ENCODE measurements around the gene ZFTA.

DNA sequence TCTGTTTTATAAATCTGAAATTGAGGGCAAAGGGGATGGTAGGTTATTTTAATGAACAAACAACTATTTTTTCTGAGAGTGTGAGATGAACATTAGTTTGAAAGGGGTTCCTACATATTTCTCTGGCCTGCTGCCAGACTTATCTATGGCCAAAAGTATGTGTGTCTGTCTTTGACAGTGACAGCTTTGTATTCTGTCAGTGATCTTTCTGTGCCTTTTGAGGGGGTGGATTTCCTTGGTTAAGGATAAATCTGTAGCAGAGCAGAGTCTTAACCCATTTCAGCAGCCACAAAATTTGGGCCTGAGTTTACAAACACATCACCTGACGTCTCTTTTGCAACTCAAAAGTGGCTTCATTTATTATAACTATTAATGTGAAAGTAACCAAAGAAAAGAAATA, 30.9 kb downstream of the ZFTA start:
- no peak for TF ChIP-seq POLR2A (IDR thresholded peaks at IDR 0.05; ENCODE audit: low read length)
- TF ChIP-seq MYC (IDR thresholded peaks at IDR 0.05; ENCODE audit: borderline replicate concordance, low read length) = no peak
- TF ChIP-seq, protein P1, sequence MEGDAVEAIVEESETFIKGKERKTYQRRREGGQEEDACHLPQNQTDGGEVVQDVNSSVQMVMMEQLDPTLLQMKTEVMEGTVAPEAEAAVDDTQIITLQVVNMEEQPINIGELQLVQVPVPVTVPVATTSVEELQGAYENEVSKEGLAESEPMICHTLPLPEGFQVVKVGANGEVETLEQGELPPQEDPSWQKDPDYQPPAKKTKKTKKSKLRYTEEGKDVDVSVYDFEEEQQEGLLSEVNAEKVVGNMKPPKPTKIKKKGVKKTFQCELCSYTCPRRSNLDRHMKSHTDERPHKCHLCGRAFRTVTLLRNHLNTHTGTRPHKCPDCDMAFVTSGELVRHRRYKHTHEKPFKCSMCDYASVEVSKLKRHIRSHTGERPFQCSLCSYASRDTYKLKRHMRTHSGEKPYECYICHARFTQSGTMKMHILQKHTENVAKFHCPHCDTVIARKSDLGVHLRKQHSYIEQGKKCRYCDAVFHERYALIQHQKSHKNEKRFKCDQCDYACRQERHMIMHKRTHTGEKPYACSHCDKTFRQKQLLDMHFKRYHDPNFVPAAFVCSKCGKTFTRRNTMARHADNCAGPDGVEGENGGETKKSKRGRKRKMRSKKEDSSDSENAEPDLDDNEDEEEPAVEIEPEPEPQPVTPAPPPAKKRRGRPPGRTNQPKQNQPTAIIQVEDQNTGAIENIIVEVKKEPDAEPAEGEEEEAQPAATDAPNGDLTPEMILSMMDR (IDR thresholded peaks at IDR 0.05) = no peak
- TF ChIP-seq JUN (IDR thresholded peaks at IDR 0.05) = no peak
- TF ChIP-seq CEBPB (IDR thresholded peaks at IDR 0.05) = no peak
- TF ChIP-seq, protein P2, sequence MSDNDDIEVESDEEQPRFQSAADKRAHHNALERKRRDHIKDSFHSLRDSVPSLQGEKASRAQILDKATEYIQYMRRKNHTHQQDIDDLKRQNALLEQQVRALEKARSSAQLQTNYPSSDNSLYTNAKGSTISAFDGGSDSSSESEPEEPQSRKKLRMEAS (IDR thresholded peaks at IDR 0.05) = no peak
- no peak for TF ChIP-seq REST (IDR thresholded peaks at IDR 0.05)
- TF ChIP-seq, protein P3, sequence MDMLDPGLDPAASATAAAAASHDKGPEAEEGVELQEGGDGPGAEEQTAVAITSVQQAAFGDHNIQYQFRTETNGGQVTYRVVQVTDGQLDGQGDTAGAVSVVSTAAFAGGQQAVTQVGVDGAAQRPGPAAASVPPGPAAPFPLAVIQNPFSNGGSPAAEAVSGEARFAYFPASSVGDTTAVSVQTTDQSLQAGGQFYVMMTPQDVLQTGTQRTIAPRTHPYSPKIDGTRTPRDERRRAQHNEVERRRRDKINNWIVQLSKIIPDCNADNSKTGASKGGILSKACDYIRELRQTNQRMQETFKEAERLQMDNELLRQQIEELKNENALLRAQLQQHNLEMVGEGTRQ (IDR thresholded peaks at IDR 0.05) = no peak
- TF ChIP-seq RNF2 (IDR thresholded peaks at IDR 0.05; ENCODE audit: borderline replicate concordance, low read depth) = no peak
- TF ChIP-seq, protein P4, sequence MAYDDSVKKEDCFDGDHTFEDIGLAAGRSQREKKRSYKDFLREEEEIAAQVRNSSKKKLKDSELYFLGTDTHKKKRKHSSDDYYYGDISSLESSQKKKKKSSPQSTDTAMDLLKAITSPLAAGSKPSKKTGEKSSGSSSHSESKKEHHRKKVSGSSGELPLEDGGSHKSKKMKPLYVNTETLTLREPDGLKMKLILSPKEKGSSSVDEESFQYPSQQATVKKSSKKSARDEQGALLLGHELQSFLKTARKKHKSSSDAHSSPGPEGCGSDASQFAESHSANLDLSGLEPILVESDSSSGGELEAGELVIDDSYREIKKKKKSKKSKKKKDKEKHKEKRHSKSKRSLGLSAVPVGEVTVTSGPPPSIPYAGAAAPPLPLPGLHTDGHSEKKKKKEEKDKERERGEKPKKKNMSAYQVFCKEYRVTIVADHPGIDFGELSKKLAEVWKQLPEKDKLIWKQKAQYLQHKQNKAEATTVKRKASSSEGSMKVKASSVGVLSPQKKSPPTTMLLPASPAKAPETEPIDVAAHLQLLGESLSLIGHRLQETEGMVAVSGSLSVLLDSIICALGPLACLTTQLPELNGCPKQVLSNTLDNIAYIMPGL (CRISPR knock-in tag; IDR thresholded peaks at IDR 0.05; ENCODE audit: borderline replicate concordance) = no peak
- TF ChIP-seq CHD2 (IDR thresholded peaks at IDR 0.05; ENCODE audit: low read length, partially characterized antibody) = no peak
